ENCODE measurements around the gene NAB1.

- TF ChIP-seq CTCF (tag by site-specific recombination; IDR thresholded peaks at IDR 0.05) (no peak), REST (tag by site-specific recombination; IDR thresholded peaks at IDR 0.05) (no peak), ZNF704 (tag by site-specific recombination; IDR thresholded peaks at IDR 0.05) (no peak), ZNF830 (tag by site-specific recombination; IDR thresholded peaks at IDR 0.05; ENCODE audit: low read depth) (no peak), BCL11A (tag by site-specific recombination; IDR thresholded peaks at IDR 0.05; ENCODE audit: low read depth) (no peak), ZNF571 (tag by site-specific recombination; IDR thresholded peaks at IDR 0.05) (no peak), ZNF221 (tag by site-specific recombination; IDR thresholded peaks at IDR 0.05; ENCODE audit: borderline replicate concordance) (no peak), MYNN (tag by site-specific recombination; IDR thresholded peaks at IDR 0.05; ENCODE audit: borderline replicate concordance) (no peak), ZNF239 (tag by site-specific recombination; IDR thresholded peaks at IDR 0.05) (no peak), ZNF292 (tag by site-specific recombination; IDR thresholded peaks at IDR 0.05; ENCODE audit: borderline replicate concordance, low read depth) (no peak), ZSCAN4 (tag by site-specific recombination; IDR thresholded peaks at IDR 0.05) (no peak)
Measured at GRCh38 chr2:190679391-190679790, 30.5 kb downstream of the NAB1 start.

Measured in HEK293 (cell line).